GM13976 (cell line): Measurements from ENCODE around the gene HAUS6.

ENCODE experiments used
- DNase-seq: peaks from one replicate; pipeline ENCODE4 v3.0.0; 2012; ENCODE audit warnings: low spot score
- in situ Hi-C: fragments of 300-500 bp; cut with MboI; formaldehyde crosslinking; loops from one replicate; pipeline ENCODE4 v1.12.0; 2022; ENCODE audit warnings: low sequenced_read_pairs, mixed read lengths, inconsistent platforms; ENCODE audit not compliant: unreplicated experiment
- TF ChIP-seq, protein P1 (sequence below): IDR thresholded peaks from 2 replicates; pipeline ENCODE4 v1.5.1; 2012; ENCODE audit warnings: borderline replicate concordance, mild to moderate bottlenecking; ENCODE audit not compliant: insufficient read depth; ENCODE audit errors: extremely low read depth, missing control alignments, control extremely low read depth

HAUS6 gene

GRCh38 chr9:19124430-19124793, 21.7 kb upstream of the HAUS6 start:
- DNase-seq: no peak
- in situ Hi-C loops: no loop called here
- TF ChIP-seq, protein P1, sequence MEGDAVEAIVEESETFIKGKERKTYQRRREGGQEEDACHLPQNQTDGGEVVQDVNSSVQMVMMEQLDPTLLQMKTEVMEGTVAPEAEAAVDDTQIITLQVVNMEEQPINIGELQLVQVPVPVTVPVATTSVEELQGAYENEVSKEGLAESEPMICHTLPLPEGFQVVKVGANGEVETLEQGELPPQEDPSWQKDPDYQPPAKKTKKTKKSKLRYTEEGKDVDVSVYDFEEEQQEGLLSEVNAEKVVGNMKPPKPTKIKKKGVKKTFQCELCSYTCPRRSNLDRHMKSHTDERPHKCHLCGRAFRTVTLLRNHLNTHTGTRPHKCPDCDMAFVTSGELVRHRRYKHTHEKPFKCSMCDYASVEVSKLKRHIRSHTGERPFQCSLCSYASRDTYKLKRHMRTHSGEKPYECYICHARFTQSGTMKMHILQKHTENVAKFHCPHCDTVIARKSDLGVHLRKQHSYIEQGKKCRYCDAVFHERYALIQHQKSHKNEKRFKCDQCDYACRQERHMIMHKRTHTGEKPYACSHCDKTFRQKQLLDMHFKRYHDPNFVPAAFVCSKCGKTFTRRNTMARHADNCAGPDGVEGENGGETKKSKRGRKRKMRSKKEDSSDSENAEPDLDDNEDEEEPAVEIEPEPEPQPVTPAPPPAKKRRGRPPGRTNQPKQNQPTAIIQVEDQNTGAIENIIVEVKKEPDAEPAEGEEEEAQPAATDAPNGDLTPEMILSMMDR: no peak

DNA sequence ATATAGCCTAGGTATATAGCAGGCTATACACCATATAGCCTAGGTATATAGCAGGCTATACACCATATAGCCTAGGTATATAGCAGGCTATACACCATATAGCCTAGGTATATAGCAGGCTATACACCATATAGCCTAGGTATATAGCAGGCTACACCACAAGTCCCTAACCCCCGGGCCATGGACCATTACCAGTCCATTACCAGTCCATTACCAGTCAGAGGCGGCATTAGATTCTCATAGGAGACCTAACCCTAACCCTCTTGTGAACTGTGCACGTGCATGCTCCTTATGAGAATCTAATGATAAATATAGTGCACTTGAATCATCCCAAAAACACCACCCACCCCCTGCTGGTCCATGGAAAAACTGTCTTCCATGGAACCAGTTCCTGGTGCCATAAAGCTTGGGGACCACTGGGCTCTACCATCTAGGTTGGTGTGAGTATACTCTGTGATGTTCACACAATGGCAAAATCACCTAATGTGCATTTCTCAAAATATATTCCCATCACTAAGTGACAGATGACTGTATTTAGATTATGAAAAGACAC, 19.9 kb upstream of the HAUS6 start:
- no peak for DNase-seq
- in situ Hi-C loops: no loop called here
- TF ChIP-seq, protein P1: no peak

GRCh38 chr9:19120877-19121276, 18.2 kb upstream of the HAUS6 start:
- DNase-seq: no peak
- in situ Hi-C loops: no loop called here
- TF ChIP-seq, protein P1: no peak

- in situ Hi-C loops: no loop called here
- TF ChIP-seq, protein P1: no peak
- no peak for DNase-seq
Measured at GRCh38 chr9:19119801-19120440, 17.2 kb upstream of the HAUS6 start.

- in situ Hi-C loops: no loop called here
- TF ChIP-seq, protein P1: no peak
- DNase-seq: no peak
Measured at GRCh38 chr9:19119246-19119645, 16.5 kb upstream of the HAUS6 start.

- no peak for DNase-seq
- in situ Hi-C loops: no loop called here
- TF ChIP-seq, protein P1: no peak
Measured at GRCh38 chr9:19117039-19117716, 14.5 kb upstream of the HAUS6 start.
